Esophagus mucosa (tissue), 1 donor: ENCODE measurements around the gene NPL. TPM values are rescaled to one million over a fixed set of nuclear protein-coding genes. Genes with fewer than 3 reads are reported as not detected.

Source experiments
- ATAC-seq: fragments of 200-7000 bp; cut with Tn5 transposase; one replicate; pipeline ENCODE4 v1.9.1; 2020
- total RNA-seq: library from RNA; stranded (reverse); gene quantifications from one replicate; pipeline ENCODE4 v1.2.4, GENCODE V29; 2023
- donor health status: DM: yes; HTN: yes; CAD: no.

NPL gene
- total RNA-seq, 1 donor from 2014 or later = 11.5 TPM

- no peak for ATAC-seq
Measured at GRCh38 chr1:182872881-182873280, 83.3 kb downstream of the NPL start.

DNA sequence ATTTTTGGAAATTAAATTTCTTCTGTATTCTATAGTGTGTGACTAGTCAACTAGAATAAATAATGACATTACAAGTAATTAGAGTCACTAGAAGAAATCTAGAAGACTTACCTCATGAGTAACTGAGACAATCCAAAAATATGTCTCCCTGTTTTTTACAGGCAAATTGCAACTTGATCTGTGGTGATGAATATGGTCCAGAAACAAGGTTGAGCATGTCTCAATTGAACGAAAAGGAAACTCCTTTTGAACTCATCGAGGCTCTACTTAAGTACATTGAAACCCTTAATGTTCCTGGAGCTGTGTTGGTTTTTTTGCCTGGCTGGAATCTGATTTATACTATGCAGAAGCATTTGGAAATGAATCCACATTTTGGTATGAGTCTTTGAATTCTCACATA, 86.3 kb downstream of the NPL start:
- no peak for ATAC-seq

DNA sequence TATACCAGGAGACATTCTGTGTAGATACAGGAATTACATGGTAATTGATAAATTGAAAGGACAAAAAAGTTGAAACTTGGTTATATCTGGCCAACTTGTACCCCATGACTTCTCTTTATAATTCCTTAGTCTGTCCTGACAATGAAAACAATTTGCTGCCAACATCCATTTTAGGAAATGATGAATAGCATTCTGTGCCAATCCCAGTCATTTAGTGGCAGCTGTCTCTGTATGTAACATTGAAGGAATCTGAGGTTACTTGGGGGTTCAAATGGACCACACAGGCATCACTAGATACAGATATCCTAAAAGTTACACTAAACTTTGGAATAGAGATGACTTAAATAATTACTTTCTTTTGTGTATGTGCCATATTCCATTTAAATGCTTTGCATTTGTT, 87.8 kb downstream of the NPL start:
- no peak for ATAC-seq

DNA sequence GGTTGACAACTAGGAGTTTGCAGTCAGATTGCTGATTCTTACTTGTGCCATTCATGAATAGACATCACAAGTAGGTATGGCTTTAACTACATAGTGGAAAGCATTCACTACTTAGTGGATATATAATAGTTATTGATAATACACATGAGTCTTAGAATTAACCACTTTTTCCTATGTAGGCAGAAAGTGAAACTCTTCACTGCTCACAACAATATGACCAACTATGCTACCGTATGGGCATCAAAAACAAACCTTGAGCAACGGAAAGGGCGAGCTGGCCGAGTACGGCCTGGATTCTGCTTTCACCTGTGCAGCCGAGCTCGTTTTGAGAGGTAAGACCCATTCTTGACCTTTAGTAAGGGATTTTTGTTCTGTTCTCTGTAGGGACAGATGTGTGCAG, 88.3 kb downstream of the NPL start:
- no peak for ATAC-seq

Other genes with a start within 250 kb of the NPL start
- 6.1 TPM for gene RNASEL, start 200.5 kb upstream of the NPL start, total RNA-seq
- 1.3 TPM for gene RGS16, start 185.4 kb upstream of the NPL start, total RNA-seq
- not detected for gene RGS8, start 105.2 kb upstream of the NPL start, total RNA-seq
- 93.7 TPM for gene DHX9, start 49.6 kb downstream of the NPL start, total RNA-seq
- not detected for gene SHCBP1L, start 163.4 kb downstream of the NPL start, total RNA-seq
- gene LAMC1, start 233.6 kb downstream of the NPL start, total RNA-seq = 26.9 TPM